ENCODE measurements around the gene COL17A1. TPM values are rescaled to one million over a fixed set of nuclear protein-coding genes. Genes with fewer than 3 reads are reported as not detected.

Gene COL17A1
- total RNA-seq, 4 donors from 2014 or later = 150 to 202 (median 191) TPM

DNA sequence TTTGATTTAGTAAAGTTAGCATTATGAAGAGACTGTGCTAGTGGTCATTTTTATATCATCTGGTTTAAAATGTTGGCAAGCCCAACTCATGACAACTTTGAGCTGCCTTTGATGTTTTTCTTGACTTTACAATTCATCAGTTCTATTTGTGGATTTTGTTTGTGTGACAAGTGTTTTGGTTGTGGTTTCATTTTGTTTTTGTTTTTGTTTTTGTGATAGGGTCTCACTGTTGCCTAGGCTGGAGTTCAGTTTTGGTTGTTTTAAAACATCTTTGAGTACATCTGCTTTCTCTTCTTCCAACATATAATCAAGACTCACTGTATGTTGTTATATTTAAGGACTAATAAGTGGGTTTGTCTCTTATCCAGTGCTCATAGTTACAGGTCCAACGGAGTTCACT, 18.7 kb upstream of the COL17A1 start:
- 0% methylated on average over 1 of the region's 1 CpG for WGBS, 2 donors
- Histone ChIP-seq H3K36me3 (no peaks in the 10 kb centered on the region), H3K4me1 (peaks cover 0 to 5% (median 0%) of the 10 kb centered on the region in 3 donors), H3K4me3 (no peak overlapping the region), H3K27ac (no peak overlapping the region), H3K27me3 (no peaks in the 10 kb centered on the region), H3K9me3 (no peaks in the 10 kb centered on the region)
- no peak for TF ChIP-seq CTCF (IDR thresholded peaks at IDR 0.05)
- no peak for TF ChIP-seq POLR2A (IDR thresholded peaks at IDR 0.05)
- no peak for DNase-seq
- intact Hi-C loops (cut with DNase I) = no loop called here

DNA sequence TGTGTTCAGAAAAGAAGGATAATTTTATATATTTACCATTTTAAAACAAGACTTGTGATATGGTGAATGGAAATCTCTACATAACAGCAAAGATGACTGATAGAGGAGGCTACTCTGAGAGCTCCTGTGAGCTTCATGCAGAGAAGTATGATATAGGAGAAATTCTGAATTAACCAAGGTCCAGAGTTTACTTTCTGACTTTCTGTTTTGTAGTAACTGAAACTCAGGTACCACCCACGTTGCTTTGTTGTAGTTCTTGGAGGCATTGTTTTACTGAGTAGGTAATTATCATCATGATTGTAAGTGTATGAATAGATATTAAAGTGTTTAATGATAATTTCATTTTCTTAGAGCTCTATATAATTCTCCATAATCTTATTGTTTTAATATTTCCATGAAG, 18.3 kb upstream of the COL17A1 start:
- DNase-seq = no peak
- Histone ChIP-seq H3K9me3 (no peaks in the 10 kb centered on the region), H3K4me1 (peaks cover 0 to 5% (median 0%) of the 10 kb centered on the region in 3 donors), H3K4me3 (no peak overlapping the region), H3K36me3 (no peaks in the 10 kb centered on the region), H3K27me3 (no peaks in the 10 kb centered on the region), H3K27ac (no peak overlapping the region)
- WGBS, 2 donors = 41 to 42% methylated on average over 1 of the region's 1 CpG
- TF ChIP-seq POLR2A (IDR thresholded peaks at IDR 0.05) (no peak), CTCF (IDR thresholded peaks at IDR 0.05) (no peak)
- intact Hi-C loops (cut with DNase I) = no loop called here

DNA sequence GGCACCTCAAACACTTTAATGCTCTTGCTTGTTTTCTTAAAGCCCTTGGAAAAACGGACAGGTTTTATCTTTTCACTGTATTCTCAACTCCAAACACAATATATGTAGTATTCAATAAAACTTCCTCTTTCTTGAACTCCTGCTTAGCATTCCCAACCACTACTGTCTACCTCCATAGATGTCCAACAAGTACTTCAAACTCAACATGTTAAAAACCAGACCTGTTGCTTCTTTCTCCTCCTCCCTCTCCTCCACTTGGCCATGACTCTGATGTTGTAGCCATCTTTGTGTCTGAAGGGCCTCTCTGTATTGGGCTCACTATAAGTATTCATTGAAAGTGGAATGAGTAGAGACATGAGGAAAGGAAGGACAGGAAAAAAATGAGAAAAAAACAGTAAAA, 16.2 kb upstream of the COL17A1 start:
- Histone ChIP-seq H3K4me3 (no peak overlapping the region), H3K4me1 (peaks cover 0 to 5% (median 0%) of the 10 kb centered on the region in 3 donors), H3K27me3 (no peaks in the 10 kb centered on the region), H3K9me3 (peaks cover 0 to 4% (median 0%) of the 10 kb centered on the region in 3 donors), H3K27ac (no peak overlapping the region), H3K36me3 (no peaks in the 10 kb centered on the region)
- DNase-seq = no peak
- no peak for TF ChIP-seq CTCF (IDR thresholded peaks at IDR 0.05)
- TF ChIP-seq POLR2A (IDR thresholded peaks at IDR 0.05) = no peak
- intact Hi-C loops (cut with DNase I) = no loop called here
- 48 to 76% methylated on average over 1 of the region's 1 CpG for WGBS, 2 donors

GRCh38 chr10:104100795-104101194, 15.1 kb upstream of the COL17A1 start:
- Histone ChIP-seq H3K27ac (no peak overlapping the region), H3K4me1 (peaks cover 0 to 5% (median 0%) of the 10 kb centered on the region in 3 donors), H3K4me3 (no peak overlapping the region), H3K27me3 (peaks cover 0 to 5% (median 0%) of the 10 kb centered on the region in 4 donors), H3K36me3 (no peaks in the 10 kb centered on the region), H3K9me3 (peaks cover 0 to 6% (median 0%) of the 10 kb centered on the region in 3 donors)
- TF ChIP-seq CTCF (IDR thresholded peaks at IDR 0.05) (no peak), POLR2A (IDR thresholded peaks at IDR 0.05) (no peak)
- intact Hi-C loops (cut with DNase I) = no loop called here
- DNase-seq = no peak
- WGBS, 2 donors = 0% methylated on average over 1 of the region's 1 CpG

GRCh38 chr10:104099941-104100340, 14.3 kb upstream of the COL17A1 start:
- DNase-seq = no peak
- Histone ChIP-seq H3K36me3 (no peaks in the 10 kb centered on the region), H3K4me3 (no peak overlapping the region), H3K4me1 (peaks cover 0 to 5% (median 0%) of the 10 kb centered on the region in 3 donors), H3K9me3 (peaks cover 0 to 6% (median 0%) of the 10 kb centered on the region in 3 donors), H3K27me3 (peaks cover 0 to 5% (median 0%) of the 10 kb centered on the region in 4 donors), H3K27ac (no peak overlapping the region)
- intact Hi-C loops (cut with DNase I) = no loop called here
- TF ChIP-seq CTCF (IDR thresholded peaks at IDR 0.05) (no peak), POLR2A (IDR thresholded peaks at IDR 0.05) (no peak)
